ENCODE measurements around the gene TRIM23.

- TF ChIP-seq CTCF (IDR thresholded peaks at IDR 0.05) (no peak), POLR2AphosphoS5 (IDR thresholded peaks at IDR 0.05; ENCODE audit: insufficient read depth in 1 of 2, low read depth in 1 of 2) (no peak), POLR2A (IDR thresholded peaks at IDR 0.05) (no peak)
Observed at GRCh38 chr5:65623482-65623881, 651 bp downstream of the TRIM23 start.
